Memory B cell (primary cell): ENCODE measurements around the gene AUH.

Experiments used
- ATAC-seq: fragments of 150-1000 bp; cut with Tn5 transposase; 2 replicates; pipeline ENCODE4 v1.10.0; 2021; ENCODE audit warnings: low read depth, mild to moderate bottlenecking, moderate library complexity
- DNase-seq, 2 donors: peaks; one replicate each; pipeline ENCODE4 v3.0.0; 2022; ENCODE audit warnings: low spot score in 2 of 2
- H3K27ac Mint-ChIP-seq: one replicate; pipeline ENCODE4 v1.8.0; 2022; ENCODE audit warnings: mild to moderate bottlenecking, moderate library complexity, mixed read lengths
- H3K27me3 Mint-ChIP-seq: one replicate; pipeline ENCODE4 v1.8.0; 2022; ENCODE audit warnings: mixed read lengths
- H3K36me3 Mint-ChIP-seq: one replicate; pipeline ENCODE4 v1.8.0; 2022; ENCODE audit warnings: mild to moderate bottlenecking, mixed read lengths
- H3K4me1 Mint-ChIP-seq: one replicate; pipeline ENCODE4 v1.8.0; 2022; ENCODE audit warnings: mixed read lengths
- H3K4me3 Mint-ChIP-seq: one replicate; pipeline ENCODE4 v1.8.0; 2022; ENCODE audit warnings: mild to moderate bottlenecking, moderate library complexity, mixed read lengths
- H3K9me3 Mint-ChIP-seq: one replicate; pipeline ENCODE4 v1.8.0; 2022; ENCODE audit warnings: mixed read lengths

Gene AUH

DNA sequence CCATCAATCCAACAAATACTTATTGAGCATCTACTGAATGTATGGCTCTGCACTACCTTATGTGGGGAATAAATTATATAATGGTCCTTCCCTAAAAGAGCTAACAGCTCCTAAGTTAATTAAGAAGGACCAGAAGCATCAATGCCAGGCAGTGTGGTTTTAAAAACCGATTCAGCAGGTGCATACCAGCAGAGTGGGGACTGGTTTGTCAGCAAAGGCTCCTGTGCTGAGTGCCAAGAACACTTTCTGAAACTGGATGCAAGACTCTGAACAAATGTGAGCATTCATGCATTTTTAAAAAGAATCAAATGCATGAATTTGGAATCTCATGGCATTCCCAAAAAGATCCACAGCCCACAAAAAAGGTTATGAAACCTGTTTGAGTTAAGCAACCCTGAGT is 142.2 kb downstream of the AUH start:
- no peak for DNase-seq
- no peak overlapping the region for H3K4me3 Mint-ChIP-seq
- no peak overlapping the region for H3K27ac Mint-ChIP-seq
- no peaks in the 10 kb centered on the region for H3K27me3 Mint-ChIP-seq
- no peak for ATAC-seq
- peaks cover 2% of the 10 kb centered on the region for H3K4me1 Mint-ChIP-seq
- H3K9me3 Mint-ChIP-seq, result no peaks in the 10 kb centered on the region
- H3K36me3 Mint-ChIP-seq, result peaks cover 7% of the 10 kb centered on the region

DNA sequence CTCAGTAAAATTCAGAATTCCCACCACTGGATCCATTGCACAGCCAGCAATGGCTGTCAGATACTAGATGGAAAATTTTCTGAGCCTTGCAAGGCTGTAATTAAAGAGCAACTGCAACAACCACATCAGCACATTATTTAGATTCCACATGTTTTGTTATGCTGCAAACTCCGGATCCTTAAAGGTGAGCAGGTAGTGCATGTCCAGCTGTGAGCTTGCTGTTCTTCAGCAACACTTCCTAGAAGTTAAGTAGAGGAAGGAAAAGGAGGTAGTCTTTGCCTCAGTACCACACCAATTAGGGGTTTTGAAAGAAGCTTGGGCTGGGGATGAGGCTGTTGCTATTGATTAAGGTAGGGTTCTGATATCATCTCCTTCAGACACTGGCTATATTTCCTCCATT is 144.3 kb downstream of the AUH start:
- H3K36me3 Mint-ChIP-seq, result peaks cover 7% of the 10 kb centered on the region
- peaks cover 2% of the 10 kb centered on the region for H3K4me1 Mint-ChIP-seq
- ATAC-seq, result no peak

DNA sequence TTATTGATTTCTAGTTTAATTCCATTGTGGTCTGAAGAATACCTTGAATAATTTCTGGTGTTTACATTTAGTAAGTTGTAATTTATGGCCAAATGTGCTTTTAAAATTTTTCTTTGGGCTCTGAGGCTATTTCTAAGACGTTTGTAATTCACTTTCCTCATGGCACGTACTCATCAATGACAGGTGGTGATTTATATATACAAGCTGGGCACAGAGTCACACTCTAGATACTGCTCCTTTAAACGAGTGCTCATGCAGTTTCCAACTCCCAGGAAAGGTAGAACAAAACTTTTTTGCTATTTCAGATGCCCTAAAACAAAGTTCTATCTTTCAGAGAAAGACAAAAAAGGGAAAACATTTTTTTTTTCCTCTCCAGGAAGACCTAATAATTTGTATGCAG is 146.9 kb downstream of the AUH start:
- DNase-seq (no peak), ATAC-seq (no peak)
- H3K4me1 Mint-ChIP-seq, result peaks cover 5% of the 10 kb centered on the region
- no peaks in the 10 kb centered on the region for H3K9me3 Mint-ChIP-seq
- H3K27ac Mint-ChIP-seq, result no peak overlapping the region
- H3K4me3 Mint-ChIP-seq, result no peak overlapping the region
- peaks cover 4% of the 10 kb centered on the region for H3K36me3 Mint-ChIP-seq
- H3K27me3 Mint-ChIP-seq, result no peaks in the 10 kb centered on the region

More for the DNA sequence above, 144.3 kb downstream of the AUH start:
- no peak overlapping the region for H3K27ac Mint-ChIP-seq
- no peak for DNase-seq
- no peak overlapping the region for H3K4me3 Mint-ChIP-seq
- H3K9me3 Mint-ChIP-seq, result no peaks in the 10 kb centered on the region
- no peaks in the 10 kb centered on the region for H3K27me3 Mint-ChIP-seq

DNA sequence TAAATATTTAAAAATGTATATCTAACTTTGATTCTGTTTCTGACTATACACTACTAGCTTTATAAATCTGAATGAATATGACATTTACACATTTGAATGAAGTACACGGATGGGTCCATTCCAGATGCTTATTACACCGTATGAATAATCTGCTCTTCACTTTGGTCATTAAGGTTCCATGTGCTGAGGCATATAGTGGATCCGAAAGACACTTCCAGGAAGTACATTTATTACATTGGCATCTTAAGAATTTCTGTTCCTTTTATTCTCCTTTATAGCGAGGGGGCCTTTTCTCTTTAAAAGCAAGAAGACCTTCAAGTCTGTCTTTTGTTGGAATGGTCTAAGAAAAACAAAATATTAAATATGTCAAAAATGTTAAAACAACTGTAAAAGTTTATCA is 147.6 kb downstream of the AUH start:
- Mint-ChIP-seq H3K36me3 (peaks cover 4% of the 10 kb centered on the region), H3K9me3 (no peaks in the 10 kb centered on the region), H3K27ac (no peak overlapping the region), H3K27me3 (no peaks in the 10 kb centered on the region), H3K4me3 (no peak overlapping the region), H3K4me1 (peaks cover 9% of the 10 kb centered on the region)
- ATAC-seq, result no peak
- no peak for DNase-seq

DNA sequence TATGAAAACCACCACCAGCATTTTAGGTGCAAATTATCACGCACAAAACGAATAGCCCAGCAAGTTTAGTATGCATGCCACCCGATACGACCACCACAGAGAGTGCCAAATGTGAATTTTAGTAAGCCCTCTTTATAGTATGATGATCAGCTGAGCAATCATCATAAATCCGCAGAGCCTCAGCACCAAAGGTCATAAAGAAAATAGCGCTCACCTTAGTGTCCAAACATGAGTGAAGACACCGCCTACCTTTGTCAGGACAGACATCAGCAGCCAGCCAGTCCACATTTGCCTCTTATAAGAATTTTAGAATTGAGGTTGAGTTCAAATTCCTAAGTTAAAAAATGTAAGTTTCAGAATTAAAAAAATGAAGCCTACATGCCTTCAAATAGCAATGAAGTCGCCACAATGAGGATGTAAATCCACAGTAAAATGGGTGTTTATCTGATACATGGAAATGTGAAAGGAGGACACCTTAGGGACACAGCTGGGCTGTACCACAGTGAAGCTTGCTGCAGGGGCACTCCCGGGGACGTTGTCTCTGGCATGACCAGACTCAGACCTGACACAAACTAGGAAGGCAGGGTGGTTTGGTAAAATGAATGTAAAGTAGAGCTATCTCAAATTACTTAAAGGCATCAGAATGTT is 149.0 kb downstream of the AUH start:
- H3K27ac Mint-ChIP-seq, result no peak overlapping the region
- no peak for DNase-seq
- H3K4me1 Mint-ChIP-seq, result peaks cover 23% of the 10 kb centered on the region

DNA sequence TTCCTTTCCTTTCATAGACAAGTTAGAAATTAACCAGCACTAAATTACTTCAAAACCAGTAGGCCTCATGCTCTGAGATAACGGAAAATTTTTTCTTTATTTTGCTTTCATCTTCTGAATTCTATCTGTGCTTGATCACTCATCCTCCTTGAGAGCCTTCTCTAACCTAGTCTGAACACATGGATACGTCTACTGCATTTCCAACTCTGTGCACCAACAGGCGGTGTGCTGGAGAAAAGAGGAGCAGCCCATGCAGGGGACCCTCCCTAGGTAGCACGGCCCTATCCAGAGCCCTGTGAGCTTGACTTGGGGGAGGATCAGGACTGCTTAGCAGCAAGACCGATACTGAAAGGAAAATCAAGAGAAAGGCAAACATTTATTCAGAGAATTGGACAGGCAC is 149.8 kb downstream of the AUH start:
- DNase-seq (no peak), ATAC-seq (no peak)
- Mint-ChIP-seq H3K4me1 (peaks cover 27% of the 10 kb centered on the region), H3K4me3 (peak overlapping the region; percentile 24), H3K27ac (peak overlapping the region; percentile 41), H3K36me3 (no peaks in the 10 kb centered on the region), H3K27me3 (no peaks in the 10 kb centered on the region), H3K9me3 (no peaks in the 10 kb centered on the region)

More for the DNA sequence above, 149.0 kb downstream of the AUH start:
- no peaks in the 10 kb centered on the region for H3K27me3 Mint-ChIP-seq
- H3K4me3 Mint-ChIP-seq, result no peak overlapping the region
- H3K36me3 Mint-ChIP-seq, result no peaks in the 10 kb centered on the region
- ATAC-seq, result no peak
- H3K9me3 Mint-ChIP-seq, result no peaks in the 10 kb centered on the region

DNA sequence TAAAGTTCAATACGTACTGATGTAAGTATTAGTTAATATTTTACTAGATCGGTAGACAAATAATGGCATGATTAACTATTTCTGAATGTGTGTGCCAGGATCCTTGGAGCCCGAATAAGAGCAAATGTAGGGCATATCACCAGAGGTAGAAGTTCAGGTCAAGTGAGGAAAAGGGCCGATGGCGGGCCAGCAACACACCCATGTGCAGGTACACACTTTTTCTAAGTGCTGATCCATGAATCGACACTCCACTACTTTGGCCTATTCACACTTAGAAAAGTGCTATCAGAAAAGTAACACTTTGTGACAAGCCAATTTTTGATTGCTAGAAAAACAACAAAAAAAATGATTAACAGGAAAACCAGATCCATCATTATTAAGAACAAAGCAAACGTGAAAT is 150.3 kb downstream of the AUH start:
- Mint-ChIP-seq H3K4me1 (peaks cover 27% of the 10 kb centered on the region), H3K27me3 (no peaks in the 10 kb centered on the region), H3K27ac (peak overlapping the region; percentile 41), H3K9me3 (no peaks in the 10 kb centered on the region), H3K4me3 (no peak overlapping the region), H3K36me3 (no peaks in the 10 kb centered on the region)
- no peak for ATAC-seq
- no peak for DNase-seq

DNA sequence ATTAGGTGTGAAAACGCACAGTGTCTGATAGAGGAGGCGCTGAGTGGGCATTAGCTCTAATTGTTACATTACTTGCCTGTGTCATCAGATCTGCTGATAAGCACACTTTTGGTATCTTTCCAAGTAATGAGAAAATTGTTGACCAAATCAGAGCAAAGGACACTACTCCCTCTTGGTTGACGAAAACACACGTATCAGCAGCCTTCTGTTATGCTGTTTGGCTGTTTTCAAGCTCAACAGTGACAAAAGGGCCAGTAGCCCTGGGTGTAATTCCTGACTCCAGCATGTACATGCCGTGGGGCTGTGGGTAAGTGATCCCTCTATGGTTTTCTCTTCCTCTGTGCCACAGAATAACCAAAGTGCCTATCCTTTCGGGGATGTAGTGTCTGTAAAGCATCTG is 151.4 kb downstream of the AUH start:
- H3K4me3 Mint-ChIP-seq, result no peak overlapping the region
- H3K27ac Mint-ChIP-seq, result no peak overlapping the region
- no peaks in the 10 kb centered on the region for H3K27me3 Mint-ChIP-seq
- DNase-seq, result no peak
- H3K36me3 Mint-ChIP-seq, result no peaks in the 10 kb centered on the region
- peaks cover 27% of the 10 kb centered on the region for H3K4me1 Mint-ChIP-seq
- ATAC-seq, result no peak
- no peaks in the 10 kb centered on the region for H3K9me3 Mint-ChIP-seq

DNA sequence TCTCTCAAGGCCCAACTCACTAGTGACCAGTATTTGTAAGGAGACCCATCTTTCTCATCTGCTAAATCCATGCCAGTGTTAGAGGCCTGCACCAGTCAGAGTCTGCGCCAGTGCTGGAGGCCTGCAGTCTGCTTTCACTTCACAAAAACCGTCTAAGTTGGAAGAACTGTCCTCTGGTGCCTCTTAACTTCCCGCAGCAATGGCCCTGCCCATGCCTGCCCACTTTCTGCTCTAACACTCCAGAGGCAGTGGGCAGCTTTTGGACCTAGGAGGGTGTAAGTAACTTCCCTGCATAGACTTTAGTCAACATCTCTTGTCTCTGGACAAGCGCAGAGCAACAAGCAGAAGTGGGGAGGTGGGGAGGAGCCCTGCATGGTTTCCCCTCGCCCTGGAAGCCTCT is 152.9 kb downstream of the AUH start:
- H3K4me3 Mint-ChIP-seq, result peak overlapping the region; percentile 63
- H3K36me3 Mint-ChIP-seq, result no peaks in the 10 kb centered on the region

DNA sequence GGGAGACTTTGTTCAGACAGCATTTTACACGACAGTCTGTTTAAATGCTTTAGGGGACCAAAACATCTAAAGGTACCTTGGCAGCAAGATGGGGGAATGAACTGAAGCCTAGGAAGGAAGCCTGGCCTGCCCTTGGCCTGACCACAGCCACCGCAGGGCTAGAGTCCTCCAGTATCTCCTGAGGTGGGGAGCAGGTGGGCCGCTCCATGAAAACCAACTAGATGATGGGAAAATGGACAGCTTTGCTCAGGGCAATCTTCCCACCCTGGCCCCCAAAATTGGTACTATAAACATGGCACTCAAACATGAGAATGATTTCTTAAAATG is 153.3 kb downstream of the AUH start:
- Mint-ChIP-seq H3K4me3 (peak overlapping the region; percentile 75), H3K27ac (peak overlapping the region; percentile 86), H3K9me3 (no peaks in the 10 kb centered on the region), H3K4me1 (peaks cover 27% of the 10 kb centered on the region), H3K27me3 (no peaks in the 10 kb centered on the region), H3K36me3 (no peaks in the 10 kb centered on the region)
- DNase-seq, result no peak
- no peak for ATAC-seq

More for the DNA sequence above, 152.9 kb downstream of the AUH start:
- no peak for DNase-seq
- ATAC-seq, result no peak
- peak overlapping the region; percentile 86 for H3K27ac Mint-ChIP-seq
- H3K9me3 Mint-ChIP-seq, result no peaks in the 10 kb centered on the region
- no peaks in the 10 kb centered on the region for H3K27me3 Mint-ChIP-seq
- peaks cover 27% of the 10 kb centered on the region for H3K4me1 Mint-ChIP-seq

DNA sequence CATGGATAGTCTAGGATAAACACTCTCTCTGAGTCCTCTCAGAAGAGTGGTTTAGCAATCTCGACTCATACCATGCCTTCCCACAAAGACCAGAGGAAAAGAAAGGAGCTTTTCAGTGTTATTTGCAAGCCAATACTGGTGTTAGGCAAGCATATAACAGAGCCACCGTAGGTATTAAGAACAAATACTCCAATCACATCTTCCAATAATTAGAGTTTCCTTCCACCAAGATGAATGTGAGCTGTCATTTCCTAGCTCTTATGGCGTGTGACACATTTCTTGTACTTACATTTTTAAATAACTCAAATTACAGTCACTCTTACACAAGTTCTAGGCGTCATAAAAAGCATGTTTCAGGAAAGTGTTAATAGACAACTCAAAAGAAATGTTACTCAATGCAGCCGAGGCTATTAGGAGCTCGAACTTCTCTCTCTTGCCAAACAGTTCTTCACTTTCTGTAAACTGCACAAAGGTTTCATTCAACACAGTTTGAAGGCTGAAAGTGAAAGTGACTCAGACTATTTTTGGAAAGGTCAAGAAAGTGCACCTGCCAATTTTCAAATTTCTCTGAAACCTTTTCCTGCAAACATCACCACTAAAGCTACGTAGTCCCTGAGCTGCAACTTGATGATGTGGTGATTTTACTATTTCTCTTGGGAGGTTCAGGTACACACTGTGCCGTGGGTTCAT is 153.8 kb downstream of the AUH start:
- Mint-ChIP-seq H3K4me1 (peaks cover 27% of the 10 kb centered on the region), H3K27me3 (no peaks in the 10 kb centered on the region), H3K36me3 (no peaks in the 10 kb centered on the region), H3K27ac (peak overlapping the region; percentile 86), H3K4me3 (peak overlapping the region; percentile 75), H3K9me3 (no peaks in the 10 kb centered on the region)
- ATAC-seq (peak; percentile 84), DNase-seq (peak in 1 of 2 donors; percentile 16)

DNA sequence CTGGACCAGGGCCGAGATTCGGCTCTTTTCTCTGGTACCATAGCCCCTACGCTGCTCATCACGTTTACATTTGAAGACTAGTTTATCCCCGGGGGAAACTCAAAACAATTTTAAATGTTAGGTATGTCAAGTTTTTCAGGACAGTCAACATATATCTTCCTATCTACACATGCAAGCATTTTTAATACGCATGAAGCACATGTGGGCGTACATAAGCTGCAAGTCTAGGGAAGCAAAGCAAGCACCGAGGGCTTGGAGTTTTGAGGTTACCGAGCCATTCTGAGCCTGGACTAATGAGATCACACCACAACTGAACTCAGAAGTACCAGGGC is 154.4 kb downstream of the AUH start:
- no peak for ATAC-seq
- Mint-ChIP-seq H3K27me3 (no peaks in the 10 kb centered on the region), H3K9me3 (no peaks in the 10 kb centered on the region), H3K4me3 (peak overlapping the region; percentile 75), H3K4me1 (peaks cover 27% of the 10 kb centered on the region), H3K27ac (peak overlapping the region; percentile 86), H3K36me3 (no peaks in the 10 kb centered on the region)
- no peak for DNase-seq

DNA sequence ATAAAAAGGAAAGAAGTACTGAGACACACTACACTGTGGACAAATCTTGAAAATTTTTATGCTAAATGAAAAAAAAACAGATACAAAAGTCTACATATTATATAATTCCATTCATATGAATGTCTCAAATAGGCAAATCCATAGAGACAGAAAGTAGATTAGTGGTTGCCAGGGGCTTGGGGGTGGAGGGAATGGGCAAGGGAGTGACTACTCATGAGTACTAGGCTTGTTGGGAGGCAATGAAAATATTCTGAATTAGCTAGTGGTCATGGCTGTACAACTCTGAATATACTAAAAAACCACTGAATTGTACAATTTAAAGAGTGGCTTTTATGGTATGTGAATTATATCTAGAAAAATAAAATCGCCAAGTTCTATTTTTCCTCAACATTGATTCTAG is 154.9 kb downstream of the AUH start:
- DNase-seq, result no peak
- Mint-ChIP-seq H3K27ac (no peak overlapping the region), H3K4me3 (no peak overlapping the region)

DNA sequence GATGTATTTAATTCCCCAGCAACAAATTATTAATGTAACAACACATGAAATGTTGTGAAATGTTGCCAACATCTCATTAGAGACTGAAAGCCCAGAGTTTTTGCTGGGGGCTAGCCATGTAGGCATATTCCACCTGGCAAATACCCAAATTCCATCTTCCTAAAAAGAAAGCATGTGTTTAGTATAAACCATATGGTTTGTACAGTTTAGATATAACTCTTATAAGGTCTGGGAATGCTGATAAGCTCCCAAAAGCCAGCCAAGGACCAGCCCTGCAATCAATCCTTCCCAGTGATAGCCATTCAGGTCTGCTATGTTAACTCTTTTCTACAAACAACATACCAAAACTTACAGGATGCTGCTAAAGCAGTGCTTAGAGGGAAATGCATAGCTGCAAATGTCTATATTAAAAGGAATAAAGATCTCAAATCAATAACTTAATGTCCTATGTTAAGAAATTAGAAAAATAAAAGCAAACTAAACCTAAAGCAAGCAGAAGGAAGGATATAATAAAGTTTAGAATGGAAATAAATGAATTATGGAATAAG is 158.9 kb downstream of the AUH start:
- ATAC-seq, result no peak
- no peak for DNase-seq
- no peaks in the 10 kb centered on the region for H3K27me3 Mint-ChIP-seq
- H3K4me3 Mint-ChIP-seq, result no peak overlapping the region
- H3K4me1 Mint-ChIP-seq, result peaks cover 12% of the 10 kb centered on the region
- peaks cover 5% of the 10 kb centered on the region for H3K9me3 Mint-ChIP-seq
- H3K36me3 Mint-ChIP-seq, result peaks cover 3% of the 10 kb centered on the region
- no peak overlapping the region for H3K27ac Mint-ChIP-seq

More for the DNA sequence above, 154.9 kb downstream of the AUH start:
- ATAC-seq, result no peak
- H3K27me3 Mint-ChIP-seq, result no peaks in the 10 kb centered on the region
- no peaks in the 10 kb centered on the region for H3K36me3 Mint-ChIP-seq
- H3K9me3 Mint-ChIP-seq, result peaks cover 3% of the 10 kb centered on the region
- H3K4me1 Mint-ChIP-seq, result peaks cover 24% of the 10 kb centered on the region
